GM23338 (cell line): ENCODE results near the gene YES1. TPM values are rescaled to one million over a fixed set of nuclear protein-coding genes. Genes with fewer than 3 reads are reported as not detected.

Experiments
- ATAC-seq: fragments of 200-7000 bp; cut with Tn5 transposase; 3 replicates; pipeline ENCODE4 v1.9.1; 2020
- DNase-seq: peaks from one replicate; pipeline ENCODE4 v3.0.0-alpha.2; 2015; ENCODE audit warnings: low spot score
- H2AFZ ChIP-seq: fragments of 200-600 bp; sonication (generic); 2 replicates; pipeline ENCODE4 v1.8.0; 2016; ENCODE audit warnings: antibody characterized with exemption, mild to moderate bottlenecking, moderate library complexity
- H3F3A ChIP-seq: fragments of 200-600 bp; sonication (generic); replicated peaks from 2 replicates; pipeline ENCODE4 v1.8.0; 2017; ENCODE audit warnings: antibody characterized with exemption, mixed run types, low read depth
- H3K27ac ChIP-seq: fragments of 200-600 bp; sonication (generic); 2 replicates; pipeline ENCODE4 v1.6.1; 2016; ENCODE audit warnings: low read depth
- H3K27me3 ChIP-seq: fragments of 200-600 bp; sonication (generic); 2 replicates; pipeline ENCODE4 v1.8.0; 2016; ENCODE audit warnings: mild to moderate bottlenecking, mixed run types, moderate library complexity; ENCODE audit not compliant: insufficient read depth
- H3K36me3 ChIP-seq: fragments of 200-600 bp; sonication (generic); 2 replicates; pipeline ENCODE4 v1.8.0; 2016; ENCODE audit warnings: mild to moderate bottlenecking; ENCODE audit not compliant: insufficient read depth
- H3K4me1 ChIP-seq: fragments of 200-600 bp; sonication (generic); 2 replicates; pipeline ENCODE4 v1.8.0; 2016; ENCODE audit warnings: mild to moderate bottlenecking, moderate library complexity; ENCODE audit not compliant: insufficient read depth
- H3K4me2 ChIP-seq: fragments of 200-600 bp; sonication (generic); 2 replicates; pipeline ENCODE4 v1.7.1; 2017; ENCODE audit warnings: mixed run types
- H3K4me3 ChIP-seq: fragments of 200-600 bp; sonication (generic); 2 replicates; pipeline ENCODE4 v1.6.1; 2016; ENCODE audit warnings: mixed run types
- H3K79me2 ChIP-seq: fragments of 200-600 bp; sonication (generic); replicated peaks from 2 replicates; pipeline ENCODE4 v1.8.0; 2017; ENCODE audit warnings: mild to moderate bottlenecking; ENCODE audit not compliant: insufficient read depth
- H3K9me2 ChIP-seq: fragments of 200-600 bp; sonication (generic); 2 replicates; pipeline ENCODE4 v1.8.0; 2017; ENCODE audit not compliant: insufficient read depth
- H4K20me1 ChIP-seq: fragments of 200-600 bp; sonication (generic); replicated peaks from 2 replicates; pipeline ENCODE4 v1.8.0; 2017; ENCODE audit warnings: mild to moderate bottlenecking; ENCODE audit not compliant: insufficient read depth
- H3K27ac Mint-ChIP-seq: 2 replicates; pipeline ENCODE4 v1.8.0; 2020; ENCODE audit warnings: inconsistent platforms, mild to moderate bottlenecking, moderate library complexity, mixed read lengths
- H3K27me3 Mint-ChIP-seq: 3 replicates; pipeline ENCODE4 v1.8.0; 2022; ENCODE audit warnings: low read depth, mild to moderate bottlenecking, moderate library complexity, mixed read lengths, inconsistent platforms; ENCODE audit not compliant: insufficient read depth, poor library complexity
- H3K36me3 Mint-ChIP-seq: 3 replicates; pipeline ENCODE4 v1.8.0; 2021; ENCODE audit warnings: low read depth, mild to moderate bottlenecking, inconsistent platforms, moderate library complexity, mixed read lengths
- H3K4me1 Mint-ChIP-seq: 3 replicates; pipeline ENCODE4 v1.8.0; 2020; ENCODE audit warnings: mild to moderate bottlenecking, inconsistent platforms, mixed read lengths
- H3K4me3 Mint-ChIP-seq: 3 replicates; pipeline ENCODE4 v1.8.0; 2021; ENCODE audit warnings: moderate library complexity, mild to moderate bottlenecking, inconsistent platforms, mixed read lengths
- H3K9me3 Mint-ChIP-seq: 3 replicates; pipeline ENCODE4 v1.8.0; 2020; ENCODE audit warnings: moderate library complexity, mild to moderate bottlenecking, inconsistent platforms, mixed read lengths
- EZH2 ChIP-seq: fragments of 200-600 bp; sonication (generic); IDR thresholded peaks from one replicate; pipeline ENCODE4 v1.8.0; 2017; ENCODE audit warnings: antibody characterized with exemption, mild to moderate bottlenecking, low read depth; ENCODE audit not compliant: unreplicated experiment
- EZH2phosphoT487 ChIP-seq: fragments of 200-600 bp; sonication (generic); IDR thresholded peaks from one replicate; pipeline ENCODE4 v1.8.1; 2018; ENCODE audit warnings: antibody characterized with exemption; ENCODE audit not compliant: unreplicated experiment
- JUNB ChIP-seq: IDR thresholded peaks from one replicate; pipeline ENCODE4 v1.6.1; 2016; ENCODE audit warnings: antibody characterized with exemption; ENCODE audit not compliant: unreplicated experiment
- NANOG ChIP-seq: IDR thresholded peaks from 2 replicates; pipeline ENCODE4 v1.6.1; 2016; ENCODE audit warnings: antibody characterized with exemption, borderline replicate concordance
- POLR2AphosphoS5 ChIP-seq: IDR thresholded peaks from 2 replicates; pipeline ENCODE4 v1.6.1; 2016; ENCODE audit warnings: antibody characterized with exemption, low read depth
- STAT1 ChIP-seq: IDR thresholded peaks from one replicate; pipeline ENCODE4 v1.6.1; 2016; ENCODE audit warnings: antibody characterized with exemption; ENCODE audit not compliant: unreplicated experiment
- polyA plus RNA-seq: library from polyadenylated mRNA; unstranded; fragments of >200 nt; fragmentation: Nextera tagmentation; extraction: Ambion mirVana; gene quantifications from 2 replicates; pipeline ENCODE4 v1.2.1, GENCODE V29; 2016
- total RNA-seq: library from RNA; depleted of rRNA; stranded (reverse); fragments of >200 nt; shearing (Covaris generic); gene quantifications from 2 replicates; pipeline ENCODE4 v1.2.3, GENCODE V29; 2014
- TF ChIP-seq, protein P1 (sequence below): IDR thresholded peaks from 2 replicates; pipeline ENCODE4 v1.6.1; 2016; ENCODE audit warnings: antibody characterized with exemption
- TF ChIP-seq, protein P2 (sequence below): fragments of 250-450 bp; sonication (Bioruptor Pico); IDR thresholded peaks from 2 replicates; pipeline ENCODE4 v1.5.0; 2020; ENCODE audit warnings: mild to moderate bottlenecking, moderate library complexity

Gene YES1
- total and polyA plus RNA-seq, 2 experiments from 2014 or later = 25.4 to 327 TPM

DNA sequence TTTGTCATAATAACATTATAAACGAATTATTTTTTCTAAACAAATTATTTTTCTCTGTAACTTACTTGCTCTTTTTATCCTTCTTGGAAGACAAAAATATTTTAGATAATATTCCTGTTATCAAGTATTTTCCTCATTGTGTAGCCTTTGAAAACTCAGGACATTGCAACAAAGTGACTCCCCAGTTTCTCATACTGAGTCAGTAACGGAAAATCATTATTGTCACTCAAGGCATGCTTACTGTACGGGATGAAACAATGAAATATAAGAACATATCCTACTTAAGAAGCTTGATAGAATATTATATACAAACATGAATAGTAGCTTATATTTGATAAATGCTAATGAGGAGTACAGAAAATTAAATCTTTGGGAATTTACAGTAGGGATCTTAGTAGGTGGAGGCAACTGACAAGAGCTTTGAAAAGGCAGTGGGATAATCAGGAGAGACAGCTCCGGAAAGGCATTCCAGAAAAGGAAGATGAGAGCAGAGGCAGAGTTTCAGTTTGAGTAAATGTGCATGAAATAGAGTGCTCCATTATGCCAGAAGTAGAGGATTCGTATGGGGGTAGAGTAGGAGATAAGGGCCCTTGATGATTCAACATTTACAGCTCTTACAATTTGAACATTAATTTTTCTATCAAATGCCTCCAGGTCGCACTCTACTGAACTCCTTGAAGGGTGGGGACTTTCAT lies 14.0 kb upstream of the YES1 start:
- H3K4me3 ChIP-seq = no peak overlapping the region
- no peak overlapping the region for H2AFZ ChIP-seq
- no peaks in the 10 kb centered on the region for H3K27me3 ChIP-seq
- peaks cover 6% of the 10 kb centered on the region; the same call in 1 of the 2 replicates for H3K4me1 ChIP-seq
- no peak overlapping the region for H3K27ac ChIP-seq
- H3K36me3 ChIP-seq = no peaks in the 10 kb centered on the region
- H3K36me3 Mint-ChIP-seq = no peaks in the 10 kb centered on the region
- H4K20me1 ChIP-seq = no peaks in the 10 kb centered on the region
- no peaks in the 10 kb centered on the region for H3K9me2 ChIP-seq
- H3K79me2 ChIP-seq = no peaks in the 10 kb centered on the region
- ATAC-seq = no peak
- no peak overlapping the region for H3K4me3 Mint-ChIP-seq
- peaks cover 14% of the 10 kb centered on the region for H3K4me1 Mint-ChIP-seq
- no peaks in the 10 kb centered on the region for H3F3A ChIP-seq
- TF ChIP-seq JUNB = no peak
- DNase-seq = no peak
- H3K9me3 Mint-ChIP-seq = no peaks in the 10 kb centered on the region
- no peak overlapping the region for H3K27ac Mint-ChIP-seq
- no peak overlapping the region for H3K4me2 ChIP-seq
- H3K27me3 Mint-ChIP-seq = peaks cover 1% of the 10 kb centered on the region

DNA sequence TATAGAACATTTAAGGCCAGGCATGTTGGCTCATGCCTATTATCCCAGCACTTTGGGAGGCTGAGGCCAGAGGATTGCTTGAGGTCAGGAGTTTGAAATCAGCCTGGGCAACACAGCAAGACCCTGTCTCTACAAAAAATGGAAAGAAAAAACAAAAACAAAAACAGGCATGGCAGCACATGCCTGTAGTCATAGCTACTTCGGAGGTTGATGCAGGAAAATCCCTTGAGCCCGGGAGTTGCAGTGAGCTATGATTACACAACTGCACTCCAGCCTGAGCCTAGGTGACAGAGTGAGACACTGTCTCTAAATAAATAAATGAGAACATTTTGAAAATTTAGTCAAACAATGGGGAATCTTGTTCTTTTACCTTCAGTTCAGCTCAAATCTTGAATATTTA lies 12.1 kb upstream of the YES1 start:
- no peak overlapping the region for H3K27ac ChIP-seq
- H3K79me2 ChIP-seq = no peaks in the 10 kb centered on the region
- no peaks in the 10 kb centered on the region for H3K27me3 ChIP-seq
- Mint-ChIP-seq H3K27ac (no peak overlapping the region), H3K9me3 (no peaks in the 10 kb centered on the region), H3K4me1 (peaks cover 3% of the 10 kb centered on the region; the same call in 1 of the 3 replicates), H3K4me3 (no peak overlapping the region), H3K36me3 (no peaks in the 10 kb centered on the region), H3K27me3 (no peaks in the 10 kb centered on the region)
- H3K4me2 ChIP-seq = no peak overlapping the region
- DNase-seq (no peak), ATAC-seq (no peak)
- H3K4me1 ChIP-seq = no peaks in the 10 kb centered on the region
- TF ChIP-seq NANOG = no peak
- TF ChIP-seq EZH2 = no peak
- TF ChIP-seq STAT1 = no peak
- TF ChIP-seq POLR2AphosphoS5 = no peak
- no peaks in the 10 kb centered on the region for H4K20me1 ChIP-seq
- H3K9me2 ChIP-seq = no peaks in the 10 kb centered on the region
- H2AFZ ChIP-seq = no peak overlapping the region
- H3K36me3 ChIP-seq = no peaks in the 10 kb centered on the region
- H3F3A ChIP-seq = no peaks in the 10 kb centered on the region
- no peak overlapping the region for H3K4me3 ChIP-seq

DNA sequence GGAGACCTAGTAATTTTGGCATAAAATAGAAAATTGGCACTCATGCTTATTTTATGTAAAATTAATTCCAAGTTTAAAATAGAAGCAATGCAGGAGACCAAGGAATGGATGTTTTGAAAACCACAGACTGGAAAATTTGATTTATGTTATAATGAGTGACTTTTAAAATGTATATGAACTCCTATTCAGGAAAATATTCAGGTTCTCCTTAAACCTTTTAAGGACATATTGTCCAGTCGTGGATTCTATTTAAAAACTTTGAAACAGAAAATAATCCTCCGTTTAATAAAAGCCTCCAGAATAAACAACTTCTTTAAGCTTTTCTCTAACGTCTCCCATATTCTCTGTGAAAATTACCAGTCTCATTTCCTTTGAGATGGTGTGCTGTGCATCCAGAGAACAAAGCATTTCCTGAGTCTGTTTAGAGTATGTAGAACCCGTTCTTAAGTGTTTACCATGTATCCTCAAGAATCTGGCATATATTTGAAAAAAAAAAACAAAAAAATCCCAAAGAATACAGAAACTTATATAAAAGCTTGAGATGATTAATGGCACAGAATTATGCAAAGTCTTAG lies 8.6 kb upstream of the YES1 start:
- no peak overlapping the region for H3K4me3 ChIP-seq
- H3K27ac ChIP-seq = no peak overlapping the region
- H3K27me3 Mint-ChIP-seq = no peaks in the 10 kb centered on the region
- no peaks in the 10 kb centered on the region for H3K9me3 Mint-ChIP-seq
- no peak for DNase-seq
- H3K36me3 Mint-ChIP-seq = no peaks in the 10 kb centered on the region
- H3K4me2 ChIP-seq = no peak overlapping the region
- peaks cover 3% of the 10 kb centered on the region; the same call in 1 of the 3 replicates for H3K4me1 Mint-ChIP-seq
- no peak for ATAC-seq
- H3F3A ChIP-seq = no peaks in the 10 kb centered on the region
- H3K9me2 ChIP-seq = no peaks in the 10 kb centered on the region
- H3K27me3 ChIP-seq = no peaks in the 10 kb centered on the region
- no peaks in the 10 kb centered on the region for H4K20me1 ChIP-seq
- no peak overlapping the region for H3K4me3 Mint-ChIP-seq
- no peaks in the 10 kb centered on the region for H3K79me2 ChIP-seq
- H3K36me3 ChIP-seq = no peaks in the 10 kb centered on the region
- H3K27ac Mint-ChIP-seq = no peak overlapping the region
- no peaks in the 10 kb centered on the region for H3K4me1 ChIP-seq
- H2AFZ ChIP-seq = no peak overlapping the region
- no peak for TF ChIP-seq JUNB
- TF ChIP-seq, protein P1, sequence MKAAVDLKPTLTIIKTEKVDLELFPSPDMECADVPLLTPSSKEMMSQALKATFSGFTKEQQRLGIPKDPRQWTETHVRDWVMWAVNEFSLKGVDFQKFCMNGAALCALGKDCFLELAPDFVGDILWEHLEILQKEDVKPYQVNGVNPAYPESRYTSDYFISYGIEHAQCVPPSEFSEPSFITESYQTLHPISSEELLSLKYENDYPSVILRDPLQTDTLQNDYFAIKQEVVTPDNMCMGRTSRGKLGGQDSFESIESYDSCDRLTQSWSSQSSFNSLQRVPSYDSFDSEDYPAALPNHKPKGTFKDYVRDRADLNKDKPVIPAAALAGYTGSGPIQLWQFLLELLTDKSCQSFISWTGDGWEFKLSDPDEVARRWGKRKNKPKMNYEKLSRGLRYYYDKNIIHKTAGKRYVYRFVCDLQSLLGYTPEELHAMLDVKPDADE = no peak
- TF ChIP-seq NANOG = no peak
- TF ChIP-seq, protein P2, sequence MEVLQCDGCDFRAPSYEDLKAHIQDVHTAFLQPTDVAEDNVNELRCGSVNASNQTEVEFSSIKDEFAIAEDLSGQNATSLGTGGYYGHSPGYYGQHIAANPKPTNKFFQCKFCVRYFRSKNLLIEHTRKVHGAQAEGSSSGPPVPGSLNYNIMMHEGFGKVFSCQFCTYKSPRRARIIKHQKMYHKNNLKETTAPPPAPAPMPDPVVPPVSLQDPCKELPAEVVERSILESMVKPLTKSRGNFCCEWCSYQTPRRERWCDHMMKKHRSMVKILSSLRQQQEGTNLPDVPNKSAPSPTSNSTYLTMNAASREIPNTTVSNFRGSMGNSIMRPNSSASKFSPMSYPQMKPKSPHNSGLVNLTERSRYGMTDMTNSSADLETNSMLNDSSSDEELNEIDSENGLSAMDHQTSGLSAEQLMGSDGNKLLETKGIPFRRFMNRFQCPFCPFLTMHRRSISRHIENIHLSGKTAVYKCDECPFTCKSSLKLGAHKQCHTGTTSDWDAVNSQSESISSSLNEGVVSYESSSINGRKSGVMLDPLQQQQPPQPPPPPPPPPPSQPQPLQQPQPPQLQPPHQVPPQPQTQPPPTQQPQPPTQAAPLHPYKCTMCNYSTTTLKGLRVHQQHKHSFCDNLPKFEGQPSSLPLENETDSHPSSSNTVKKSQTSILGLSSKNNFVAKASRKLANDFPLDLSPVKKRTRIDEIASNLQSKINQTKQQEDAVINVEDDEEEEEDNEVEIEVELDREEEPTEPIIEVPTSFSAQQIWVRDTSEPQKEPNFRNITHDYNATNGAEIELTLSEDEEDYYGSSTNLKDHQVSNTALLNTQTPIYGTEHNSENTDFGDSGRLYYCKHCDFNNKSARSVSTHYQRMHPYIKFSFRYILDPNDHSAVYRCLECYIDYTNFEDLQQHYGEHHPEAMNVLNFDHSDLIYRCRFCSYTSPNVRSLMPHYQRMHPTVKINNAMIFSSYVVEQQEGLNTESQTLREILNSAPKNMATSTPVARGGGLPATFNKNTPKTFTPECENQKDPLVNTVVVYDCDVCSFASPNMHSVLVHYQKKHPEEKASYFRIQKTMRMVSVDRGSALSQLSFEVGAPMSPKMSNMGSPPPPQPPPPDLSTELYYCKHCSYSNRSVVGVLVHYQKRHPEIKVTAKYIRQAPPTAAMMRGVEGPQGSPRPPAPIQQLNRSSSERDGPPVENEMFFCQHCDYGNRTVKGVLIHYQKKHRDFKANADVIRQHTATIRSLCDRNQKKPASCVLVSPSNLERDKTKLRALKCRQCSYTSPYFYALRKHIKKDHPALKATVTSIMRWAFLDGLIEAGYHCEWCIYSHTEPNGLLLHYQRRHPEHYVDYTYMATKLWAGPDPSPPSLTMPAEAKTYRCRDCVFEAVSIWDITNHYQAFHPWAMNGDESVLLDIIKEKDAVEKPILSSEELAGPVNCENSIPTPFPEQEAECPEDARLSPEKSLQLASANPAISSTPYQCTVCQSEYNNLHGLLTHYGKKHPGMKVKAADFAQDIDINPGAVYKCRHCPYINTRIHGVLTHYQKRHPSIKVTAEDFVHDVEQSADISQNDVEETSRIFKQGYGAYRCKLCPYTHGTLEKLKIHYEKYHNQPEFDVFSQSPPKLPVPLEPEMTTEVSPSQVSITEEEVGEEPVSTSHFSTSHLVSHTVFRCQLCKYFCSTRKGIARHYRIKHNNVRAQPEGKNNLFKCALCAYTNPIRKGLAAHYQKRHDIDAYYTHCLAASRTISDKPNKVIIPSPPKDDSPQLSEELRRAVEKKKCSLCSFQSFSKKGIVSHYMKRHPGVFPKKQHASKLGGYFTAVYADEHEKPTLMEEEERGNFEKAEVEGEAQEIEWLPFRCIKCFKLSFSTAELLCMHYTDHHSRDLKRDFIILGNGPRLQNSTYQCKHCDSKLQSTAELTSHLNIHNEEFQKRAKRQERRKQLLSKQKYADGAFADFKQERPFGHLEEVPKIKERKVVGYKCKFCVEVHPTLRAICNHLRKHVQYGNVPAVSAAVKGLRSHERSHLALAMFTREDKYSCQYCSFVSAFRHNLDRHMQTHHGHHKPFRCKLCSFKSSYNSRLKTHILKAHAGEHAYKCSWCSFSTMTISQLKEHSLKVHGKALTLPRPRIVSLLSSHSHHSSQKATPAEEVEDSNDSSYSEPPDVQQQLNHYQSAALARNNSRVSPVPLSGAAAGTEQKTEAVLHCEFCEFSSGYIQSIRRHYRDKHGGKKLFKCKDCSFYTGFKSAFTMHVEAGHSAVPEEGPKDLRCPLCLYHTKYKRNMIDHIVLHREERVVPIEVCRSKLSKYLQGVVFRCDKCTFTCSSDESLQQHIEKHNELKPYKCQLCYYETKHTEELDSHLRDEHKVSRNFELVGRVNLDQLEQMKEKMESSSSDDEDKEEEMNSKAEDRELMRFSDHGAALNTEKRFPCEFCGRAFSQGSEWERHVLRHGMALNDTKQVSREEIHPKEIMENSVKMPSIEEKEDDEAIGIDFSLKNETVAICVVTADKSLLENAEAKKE = no peak
- no peak for TF ChIP-seq EZH2phosphoT487
